ENCODE data around the gene HUWE1. TPM values are rescaled to one million over a fixed set of nuclear protein-coding genes. Genes with fewer than 3 reads are reported as not detected.

HUWE1 gene
- total RNA-seq, 1 donor from 2014 or later, result 225 TPM

GRCh38 chrX:53714580-53715345 lies 28.2 kb upstream of the HUWE1 start:
- Mint-ChIP-seq H3K27ac (ENCODE audit: unreplicated experiment) (peak overlapping the region; percentile 69), H3K4me1 (ENCODE audit: low read depth, unreplicated experiment) (peaks cover 24% of the 10 kb centered on the region), H3K36me3 (ENCODE audit: low read depth, unreplicated experiment) (no peaks in the 10 kb centered on the region), H3K4me3 (ENCODE audit: unreplicated experiment) (no peak overlapping the region), H3K27me3 (ENCODE audit: low read depth, unreplicated experiment) (no peaks in the 10 kb centered on the region), H3K9me3 (ENCODE audit: unreplicated experiment) (no peaks in the 10 kb centered on the region)
- no peak overlapping the region for H3K4me3 ChIP-seq (ENCODE audit: insufficient read depth, low read depth, low read length)
- no peak for TF ChIP-seq EZH2 (IDR thresholded peaks at IDR 0.05; ENCODE audit: insufficient read depth, low read length)
- TF ChIP-seq, protein P1, sequence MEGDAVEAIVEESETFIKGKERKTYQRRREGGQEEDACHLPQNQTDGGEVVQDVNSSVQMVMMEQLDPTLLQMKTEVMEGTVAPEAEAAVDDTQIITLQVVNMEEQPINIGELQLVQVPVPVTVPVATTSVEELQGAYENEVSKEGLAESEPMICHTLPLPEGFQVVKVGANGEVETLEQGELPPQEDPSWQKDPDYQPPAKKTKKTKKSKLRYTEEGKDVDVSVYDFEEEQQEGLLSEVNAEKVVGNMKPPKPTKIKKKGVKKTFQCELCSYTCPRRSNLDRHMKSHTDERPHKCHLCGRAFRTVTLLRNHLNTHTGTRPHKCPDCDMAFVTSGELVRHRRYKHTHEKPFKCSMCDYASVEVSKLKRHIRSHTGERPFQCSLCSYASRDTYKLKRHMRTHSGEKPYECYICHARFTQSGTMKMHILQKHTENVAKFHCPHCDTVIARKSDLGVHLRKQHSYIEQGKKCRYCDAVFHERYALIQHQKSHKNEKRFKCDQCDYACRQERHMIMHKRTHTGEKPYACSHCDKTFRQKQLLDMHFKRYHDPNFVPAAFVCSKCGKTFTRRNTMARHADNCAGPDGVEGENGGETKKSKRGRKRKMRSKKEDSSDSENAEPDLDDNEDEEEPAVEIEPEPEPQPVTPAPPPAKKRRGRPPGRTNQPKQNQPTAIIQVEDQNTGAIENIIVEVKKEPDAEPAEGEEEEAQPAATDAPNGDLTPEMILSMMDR (IDR thresholded peaks at IDR 0.05; ENCODE audit: insufficient read depth, low read depth, low read length), result no peak
- no peaks in the 10 kb centered on the region for H3K79me2 ChIP-seq (ENCODE audit: insufficient read depth, low read length)
- H4K20me1 ChIP-seq (ENCODE audit: insufficient read depth, low read length), result no peaks in the 10 kb centered on the region
- FAIRE-seq (no peak), DNase-seq (ENCODE audit: low read depth) (peak; percentile 54)
- H3K9me3 ChIP-seq (ENCODE audit: insufficient read depth, low read depth, low read length), result no peaks in the 10 kb centered on the region
- H3K27me3 ChIP-seq (ENCODE audit: insufficient read depth, low read length), result no peaks in the 10 kb centered on the region
- H3K36me3 ChIP-seq (ENCODE audit: insufficient read depth, low read length), result no peaks in the 10 kb centered on the region
- peak overlapping the region; percentile 66 for H3K4me2 ChIP-seq (ENCODE audit: low read length)
- H3K27ac ChIP-seq (ENCODE audit: low read depth, low read length), result peak overlapping the region; percentile 33
- peaks cover 14% of the 10 kb centered on the region for H3K4me1 ChIP-seq (ENCODE audit: insufficient read depth, low read length)
- peak overlapping the region; percentile 18 for H3K9ac ChIP-seq (ENCODE audit: low read length)
- H2AFZ ChIP-seq (ENCODE audit: low read depth, low read length), result no peak overlapping the region

- H3K9me3 Mint-ChIP-seq (ENCODE audit: unreplicated experiment), result no peaks in the 10 kb centered on the region
- TF ChIP-seq EZH2 (IDR thresholded peaks at IDR 0.05; ENCODE audit: insufficient read depth, low read length), result no peak
- TF ChIP-seq, protein P1 (IDR thresholded peaks at IDR 0.05; ENCODE audit: insufficient read depth, low read depth, low read length), result no peak
These were observed 27.6 kb upstream of the HUWE1 start for GRCh38 chrX:53713987-53714579.

GRCh38 chrX:53711436-53711835 lies 24.9 kb upstream of the HUWE1 start:
- Histone ChIP-seq H3K4me3 (ENCODE audit: insufficient read depth, low read depth, low read length) (no peak overlapping the region), H3K27ac (ENCODE audit: low read depth, low read length) (no peak overlapping the region), H2AFZ (ENCODE audit: low read depth, low read length) (no peak overlapping the region), H3K9ac (ENCODE audit: low read length) (no peak overlapping the region), H3K9me3 (ENCODE audit: insufficient read depth, low read depth, low read length) (no peaks in the 10 kb centered on the region), H3K27me3 (ENCODE audit: insufficient read depth, low read length) (no peaks in the 10 kb centered on the region), H3K4me1 (ENCODE audit: insufficient read depth, low read length) (peaks cover 14% of the 10 kb centered on the region), H3K79me2 (ENCODE audit: insufficient read depth, low read length) (no peaks in the 10 kb centered on the region), H3K36me3 (ENCODE audit: insufficient read depth, low read length) (no peaks in the 10 kb centered on the region), H3K4me2 (ENCODE audit: low read length) (no peak overlapping the region), H4K20me1 (ENCODE audit: insufficient read depth, low read length) (no peaks in the 10 kb centered on the region)
- TF ChIP-seq, protein P1 (IDR thresholded peaks at IDR 0.05; ENCODE audit: insufficient read depth, low read depth, low read length), result no peak
- TF ChIP-seq EZH2 (IDR thresholded peaks at IDR 0.05; ENCODE audit: insufficient read depth, low read length), result no peak
- no peaks in the 10 kb centered on the region for H3K36me3 Mint-ChIP-seq (ENCODE audit: low read depth, unreplicated experiment)
- H3K4me3 Mint-ChIP-seq (ENCODE audit: unreplicated experiment), result no peak overlapping the region
- H3K27ac Mint-ChIP-seq (ENCODE audit: unreplicated experiment), result no peak overlapping the region
- H3K9me3 Mint-ChIP-seq (ENCODE audit: unreplicated experiment), result no peaks in the 10 kb centered on the region
- peaks cover 19% of the 10 kb centered on the region for H3K4me1 Mint-ChIP-seq (ENCODE audit: low read depth, unreplicated experiment)
- no peaks in the 10 kb centered on the region for H3K27me3 Mint-ChIP-seq (ENCODE audit: low read depth, unreplicated experiment)
- FAIRE-seq (no peak), DNase-seq (ENCODE audit: low read depth) (no peak)

More at GRCh38 chrX:53713987-53714579, 27.6 kb upstream of the HUWE1 start:
- Mint-ChIP-seq H3K4me1 (ENCODE audit: low read depth, unreplicated experiment) (peaks cover 24% of the 10 kb centered on the region), H3K36me3 (ENCODE audit: low read depth, unreplicated experiment) (no peaks in the 10 kb centered on the region), H3K27ac (ENCODE audit: unreplicated experiment) (peak overlapping the region; percentile 69), H3K27me3 (ENCODE audit: low read depth, unreplicated experiment) (no peaks in the 10 kb centered on the region), H3K4me3 (ENCODE audit: unreplicated experiment) (no peak overlapping the region)
- Histone ChIP-seq H3K4me2 (ENCODE audit: low read length) (peak overlapping the region; percentile 66), H3K4me3 (ENCODE audit: insufficient read depth, low read depth, low read length) (no peak overlapping the region), H2AFZ (ENCODE audit: low read depth, low read length) (no peak overlapping the region), H4K20me1 (ENCODE audit: insufficient read depth, low read length) (no peaks in the 10 kb centered on the region), H3K36me3 (ENCODE audit: insufficient read depth, low read length) (no peaks in the 10 kb centered on the region), H3K79me2 (ENCODE audit: insufficient read depth, low read length) (no peaks in the 10 kb centered on the region), H3K4me1 (ENCODE audit: insufficient read depth, low read length) (peaks cover 14% of the 10 kb centered on the region), H3K9ac (ENCODE audit: low read length) (no peak overlapping the region), H3K27ac (ENCODE audit: low read depth, low read length) (no peak overlapping the region), H3K9me3 (ENCODE audit: insufficient read depth, low read depth, low read length) (no peaks in the 10 kb centered on the region), H3K27me3 (ENCODE audit: insufficient read depth, low read length) (no peaks in the 10 kb centered on the region)
- FAIRE-seq (peak; percentile 20), DNase-seq (ENCODE audit: low read depth) (no peak)
